Coronary artery (tissue), 2 donors: ENCODE results near the gene ERC1.
"Not testable (repeated sequence)": the region's sequence is repeated elsewhere in the genome, so short reads cannot be mapped to it uniquely, and the experiment has no call there.

Source experiments
- DNase-seq: peaks from one replicate; pipeline ENCODE4 v3.0.0-alpha.2; 2017; ENCODE audit warnings: low spot score
- H3K27ac ChIP-seq, 2 donors: fragments of 200-600 bp; sonication (generic); one replicate each; pipeline ENCODE4 v1.5.1; 2016 to 2019
- H3K4me3 ChIP-seq: fragments of 200-600 bp; sonication (generic); 2 replicates; pipeline ENCODE4 v1.5.1; 2016; ENCODE audit warnings: mild to moderate bottlenecking, moderate library complexity
- CTCF ChIP-seq: fragments of 200-600 bp; sonication (generic); IDR thresholded peaks from one replicate; pipeline ENCODE4 v1.5.1; 2019; ENCODE audit warnings: antibody characterized with exemption

The ERC1 gene

GRCh38 chr12:1353451-1353850, 362.4 kb downstream of the ERC1 start:
- no peak for DNase-seq
- H3K27ac ChIP-seq = no peak overlapping the region
- no peak overlapping the region for H3K4me3 ChIP-seq
- no peak for TF ChIP-seq CTCF

- Histone ChIP-seq H3K27ac (no peak overlapping the region), H3K4me3 (no peak overlapping the region)
- DNase-seq = no peak
- TF ChIP-seq CTCF = no peak
Observed at GRCh38 chr12:1355396-1355795, 364.4 kb downstream of the ERC1 start.

- H3K27ac ChIP-seq, H3K4me3 ChIP-seq, DNase-seq: not testable (repeated sequence)
Observed at GRCh38 chr12:1355871-1356270, 364.8 kb downstream of the ERC1 start.

- TF ChIP-seq CTCF = no peak
- Histone ChIP-seq H3K4me3 (no peak overlapping the region), H3K27ac (no peak overlapping the region)
- DNase-seq = no peak
Observed at GRCh38 chr12:1356285-1356684, 365.3 kb downstream of the ERC1 start.

GRCh38 chr12:1357171-1357570, 366.1 kb downstream of the ERC1 start:
- H3K27ac ChIP-seq = no peak overlapping the region
- DNase-seq = no peak

GRCh38 chr12:1357711-1358110, 366.7 kb downstream of the ERC1 start:
- no peak for TF ChIP-seq CTCF
- Histone ChIP-seq H3K4me3 (no peak overlapping the region), H3K27ac (no peak overlapping the region)
- DNase-seq = no peak

More at GRCh38 chr12:1357171-1357570, 366.1 kb downstream of the ERC1 start:
- no peak overlapping the region for H3K4me3 ChIP-seq
- no peak for TF ChIP-seq CTCF

GRCh38 chr12:1360441-1361210, 369.6 kb downstream of the ERC1 start:
- no peak for DNase-seq
- no peak for TF ChIP-seq CTCF
- Histone ChIP-seq H3K4me3 (no peak overlapping the region), H3K27ac (no peak overlapping the region)
